ENCODE data around the gene TRPV4.
A peak's percentile ranks its signal among the peaks of the same experiment; 100 is the strongest.

TRPV4 gene

GRCh38 chr12:109775172-109775881 lies 57.9 kb downstream of the TRPV4 start:
- DNase-seq = peak; percentile 22 to 59 (median 56)

DNA sequence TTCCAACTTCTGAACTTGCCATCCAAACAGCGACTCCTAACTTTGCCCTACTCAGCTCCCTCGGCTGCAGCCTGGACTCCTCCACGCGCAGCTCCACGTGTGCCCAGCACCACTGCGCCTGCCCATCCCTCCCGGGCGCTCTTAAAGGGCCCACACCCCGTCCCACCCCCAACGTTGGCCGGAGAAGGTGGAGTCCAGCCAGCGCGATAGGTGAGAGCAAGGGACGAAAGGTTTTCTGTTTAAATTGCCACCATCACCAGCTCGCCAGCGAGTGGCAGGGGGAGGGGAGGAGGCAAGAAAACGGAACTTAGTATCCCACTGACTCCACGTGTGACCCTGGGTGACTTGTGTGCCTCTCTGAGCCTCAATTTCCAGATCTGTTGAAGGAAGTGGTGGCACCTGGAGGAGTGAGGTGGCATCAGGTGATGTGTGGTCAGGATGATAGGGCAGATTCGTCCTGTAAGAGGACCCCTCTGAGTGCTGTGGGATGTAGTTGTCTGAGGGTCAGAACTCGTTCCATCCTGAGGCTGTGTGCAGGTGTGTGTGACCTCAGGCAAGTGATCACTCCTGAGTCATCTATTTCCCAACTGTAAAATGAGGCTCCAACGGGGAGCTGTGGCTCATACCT lies 59.7 kb downstream of the TRPV4 start:
- peak in 1 of 5 experiments; percentile 17 for DNase-seq

GRCh38 chr12:109772622-109773321 lies 60.4 kb downstream of the TRPV4 start:
- DNase-seq = no peak

- DNase-seq = no peak
These were observed 61.2 kb downstream of the TRPV4 start for GRCh38 chr12:109771746-109772621.

GRCh38 chr12:109770861-109771670 lies 62.1 kb downstream of the TRPV4 start:
- DNase-seq = no peak

DNA sequence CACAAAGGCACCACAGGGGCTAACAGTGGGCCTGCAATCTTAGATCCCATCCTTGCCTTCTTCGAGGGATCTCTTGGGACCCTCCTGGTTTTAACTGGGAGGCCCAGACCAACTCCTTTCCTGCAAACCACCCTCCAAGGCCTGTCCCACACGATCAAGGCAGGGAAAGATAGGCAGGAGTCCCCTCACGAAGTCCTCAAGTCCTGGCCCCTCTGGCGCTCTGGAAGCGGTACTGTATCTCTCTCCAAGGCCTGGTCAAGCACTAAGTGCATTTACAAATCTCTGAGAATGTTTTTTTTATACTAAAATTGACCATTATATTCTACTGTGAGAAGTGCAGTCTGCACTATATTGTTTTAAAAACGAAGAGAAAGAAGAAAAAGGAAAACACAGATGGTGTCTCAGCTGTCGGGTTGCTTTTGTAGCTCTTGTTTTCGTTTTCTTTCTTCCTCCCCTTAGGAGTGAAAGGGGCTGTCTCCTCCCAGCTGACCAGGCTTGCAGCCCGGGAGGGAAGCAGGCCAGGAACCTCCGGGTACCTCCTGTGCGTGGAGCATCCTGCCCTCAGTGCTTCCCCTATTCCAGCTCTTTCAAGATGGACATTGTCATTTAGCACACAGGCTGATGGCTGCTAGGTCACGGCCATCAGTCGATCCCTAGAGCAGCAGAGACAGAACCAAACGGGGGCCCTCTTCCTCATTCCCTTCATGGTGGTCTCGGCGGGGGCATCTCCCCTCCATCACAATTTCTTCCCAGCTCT lies 62.9 kb downstream of the TRPV4 start:
- DNase-seq = no peak

GRCh38 chr12:109768901-109769670 lies 64.1 kb downstream of the TRPV4 start:
- no peak for DNase-seq

GRCh38 chr12:109767991-109768900 lies 65.0 kb downstream of the TRPV4 start:
- no peak for DNase-seq

GRCh38 chr12:109767456-109767855 lies 65.7 kb downstream of the TRPV4 start:
- no peak for DNase-seq

- no peak for DNase-seq
These were observed 66.9 kb downstream of the TRPV4 start for GRCh38 chr12:109766251-109766778.

DNA sequence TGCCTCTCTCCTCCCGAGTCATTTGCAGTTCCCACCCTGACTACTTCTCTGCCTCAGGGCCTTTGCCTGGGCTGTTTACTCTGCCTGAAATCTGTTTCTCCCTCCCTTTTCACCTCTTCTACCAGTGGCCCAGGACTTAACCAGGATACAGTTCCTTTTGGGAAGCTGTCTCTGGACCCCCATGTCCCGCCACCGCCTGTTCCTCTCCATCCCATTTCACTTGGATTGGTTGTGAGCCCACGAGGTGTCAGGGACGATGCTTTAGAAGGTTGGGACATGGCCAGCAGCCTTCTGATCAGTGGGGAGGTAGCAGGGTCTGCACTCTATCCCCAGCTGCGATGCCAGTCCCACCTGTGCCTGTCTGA lies 67.8 kb downstream of the TRPV4 start:
- DNase-seq = no peak

DNA sequence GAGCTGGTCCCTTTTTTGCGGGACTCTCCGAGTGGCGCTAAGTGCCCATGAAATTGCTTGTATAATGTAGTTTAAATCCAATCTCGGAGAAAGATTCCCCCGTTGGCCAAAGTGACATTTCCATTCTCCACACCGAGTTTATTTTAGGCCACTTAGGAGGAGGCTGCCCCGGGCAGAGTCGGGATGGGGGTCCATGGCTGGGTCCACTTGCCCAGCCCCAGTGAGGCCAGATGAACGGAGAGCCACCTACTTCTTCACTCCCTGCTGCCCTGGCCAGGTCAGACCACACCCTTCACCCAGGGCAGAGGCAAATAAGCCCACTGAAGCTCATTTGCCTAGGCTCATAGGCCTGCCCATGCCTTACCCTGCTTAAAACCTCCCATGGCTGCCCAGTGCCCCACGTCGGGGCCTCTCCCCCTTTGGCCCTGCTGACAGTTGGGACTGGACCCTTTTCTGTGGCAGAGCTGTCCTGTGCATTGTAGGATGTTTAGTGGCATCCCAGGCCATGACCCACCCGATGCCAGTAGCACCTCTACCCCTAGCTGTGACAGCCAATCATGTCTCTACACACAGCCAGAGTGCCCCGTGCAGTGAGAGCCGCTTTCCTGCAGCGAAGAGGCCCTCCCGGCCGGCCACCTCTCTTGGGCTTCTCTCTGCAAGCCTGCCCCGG lies 68.3 kb downstream of the TRPV4 start:
- DNase-seq = no peak

DNA sequence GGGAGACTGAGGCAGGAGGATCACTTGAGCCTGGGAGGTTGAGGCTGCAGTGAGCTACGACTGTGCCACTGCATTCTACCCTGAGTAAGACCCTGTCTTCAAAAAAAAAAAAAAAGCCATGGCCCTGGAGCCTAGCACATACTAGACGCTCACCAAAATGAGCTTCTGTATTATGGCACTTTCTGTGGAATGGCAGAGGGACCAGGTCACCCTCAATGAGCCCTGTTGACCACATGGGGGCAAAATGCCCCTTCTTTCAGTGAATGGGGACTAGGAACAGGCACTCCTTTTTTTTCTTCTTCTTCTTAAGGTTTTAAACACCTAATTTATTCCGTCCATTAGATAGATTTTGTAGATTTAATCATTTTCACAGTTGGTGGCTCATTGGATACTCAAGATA lies 69.1 kb downstream of the TRPV4 start:
- no peak for DNase-seq

DNA sequence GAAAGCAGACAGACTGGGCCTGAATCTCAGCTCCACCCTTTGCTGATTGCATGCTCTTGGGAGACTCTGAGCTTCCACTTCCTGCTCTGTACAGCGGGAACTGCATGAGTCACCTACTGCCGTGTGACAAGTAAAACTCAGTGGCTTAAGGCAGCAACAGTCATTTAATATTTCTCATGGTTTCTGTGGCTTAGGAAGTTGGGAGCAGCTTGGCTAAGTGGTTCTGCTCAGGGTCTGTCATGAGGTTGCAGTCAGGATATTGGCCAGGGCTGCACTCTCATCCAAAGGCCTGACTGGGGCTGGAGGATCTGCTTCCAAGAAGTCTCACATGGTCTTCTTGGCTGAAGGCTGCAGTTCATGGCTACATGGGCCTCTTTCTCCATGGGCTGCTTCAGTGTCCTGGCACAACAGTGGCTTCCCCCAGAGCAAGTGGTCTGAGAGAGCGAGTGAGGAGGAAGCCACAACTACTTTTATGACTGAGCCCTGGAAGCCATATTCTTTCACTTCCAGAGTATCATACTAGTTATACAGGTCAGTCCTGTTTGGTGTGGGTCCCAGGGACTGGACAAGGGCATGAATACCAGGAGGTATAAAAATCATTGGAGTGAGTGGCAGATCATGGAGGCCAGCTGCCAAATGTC lies 69.9 kb downstream of the TRPV4 start:
- peak in 1 of 5 experiments; percentile 62 for DNase-seq

- no peak for DNase-seq
These were observed 70.5 kb downstream of the TRPV4 start for GRCh38 chr12:109762673-109763191.

DNA sequence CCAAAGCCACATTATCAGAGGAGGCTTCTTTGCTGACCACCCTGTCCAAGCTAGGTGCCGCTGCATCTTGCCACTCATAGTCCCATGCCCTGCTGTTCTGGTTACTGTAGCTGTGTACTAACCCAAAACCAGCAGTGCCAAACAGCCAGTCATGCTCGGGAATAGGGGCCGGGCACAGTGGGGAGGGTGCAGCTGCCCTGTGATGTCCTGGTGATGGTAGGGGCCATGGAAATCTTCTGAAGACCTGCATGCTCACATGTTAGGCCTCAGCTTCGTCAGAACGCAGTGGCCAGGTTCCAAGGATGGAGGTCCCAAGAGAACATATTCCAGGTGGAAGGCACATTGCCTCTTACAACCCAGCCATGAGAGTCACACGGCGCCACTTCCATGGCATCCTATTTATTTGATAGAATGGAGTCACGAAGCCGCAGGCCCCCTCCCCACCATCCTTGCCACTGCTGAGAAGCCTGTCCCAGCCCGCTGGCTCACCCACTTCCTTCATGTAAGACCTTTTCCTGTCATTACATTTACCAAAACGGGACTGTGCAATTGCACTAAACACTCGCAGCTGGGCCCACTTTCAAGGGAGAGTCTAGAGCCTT lies 71.0 kb downstream of the TRPV4 start:
- DNase-seq = no peak
